ENCODE data around the gene STK24.
"Not testable (repeated sequence)": the region's sequence is repeated elsewhere in the genome, so short reads cannot be mapped to it uniquely, and the experiment has no call there.

Gene STK24

GRCh38 chr13:98576963-98577835, at the start of gene STK24:
Gene STK24 (minus strand): TSS chr13:98577107. CDS start chr13:98576786, 321 bp downstream.
- peak; percentile 86 for DNase-seq

- DNase-seq, result no peak
Measured at GRCh38 chr13:98626298-98626935, 49.5 kb upstream of the STK24 start.

GRCh38 chr13:98624589-98624988, 47.7 kb upstream of the STK24 start:
- not testable (repeated sequence) for DNase-seq

- DNase-seq, result no peak
Measured at GRCh38 chr13:98622931-98623331, 46.0 kb upstream of the STK24 start.

GRCh38 chr13:98619556-98619955, 42.6 kb upstream of the STK24 start:
- DNase-seq, result no peak

GRCh38 chr13:98615595-98615994, 38.7 kb upstream of the STK24 start:
- not testable (repeated sequence) for DNase-seq

GRCh38 chr13:98613591-98613990, 36.7 kb upstream of the STK24 start:
- DNase-seq, result no peak

GRCh38 chr13:98609756-98610155, 32.8 kb upstream of the STK24 start:
- no peak for DNase-seq

- DNase-seq, result no peak
Measured at GRCh38 chr13:98606296-98606695, 29.4 kb upstream of the STK24 start.

- DNase-seq, result no peak
Measured at GRCh38 chr13:98599502-98600328, 22.8 kb upstream of the STK24 start.

GRCh38 chr13:98598043-98598442, 21.1 kb upstream of the STK24 start:
- DNase-seq, result no peak

- DNase-seq, result no peak
Measured at GRCh38 chr13:98595134-98595533, 18.2 kb upstream of the STK24 start.

GRCh38 chr13:98592362-98592732, 15.4 kb upstream of the STK24 start:
- no peak for DNase-seq

GRCh38 chr13:98591721-98592361, 14.9 kb upstream of the STK24 start:
- no peak for DNase-seq

- not testable (repeated sequence) for DNase-seq
Measured at GRCh38 chr13:98590471-98590870, 13.6 kb upstream of the STK24 start.

- DNase-seq, result not testable (repeated sequence)
Measured at GRCh38 chr13:98589516-98589915, 12.6 kb upstream of the STK24 start.

- no peak for DNase-seq
Measured at GRCh38 chr13:98586400-98587345, 9.8 kb upstream of the STK24 start.

GRCh38 chr13:98585946-98586345, 9.0 kb upstream of the STK24 start:
- no peak for DNase-seq

GRCh38 chr13:98585398-98585754, 8.5 kb upstream of the STK24 start:
- no peak for DNase-seq

- DNase-seq, result no peak
Measured at GRCh38 chr13:98584668-98585397, 7.9 kb upstream of the STK24 start.

GRCh38 chr13:98582947-98583346, 6.0 kb upstream of the STK24 start:
- DNase-seq, result no peak

All from cortex of kidney (tissue), 1 donor.